Endometrial microvascular endothelial cells (primary cell): ENCODE data around the gene TWF2. TPM values are rescaled to one million over a fixed set of nuclear protein-coding genes. Genes with fewer than 3 reads are reported as not detected.

Experiments
- in situ Hi-C: cut with HindIII; loops from 2 replicates; pipeline ENCODE4 v1.10.0; 2017; ENCODE audit warnings: low sequenced_read_pairs, low pct_unique_long_range_greater_than_20kb; ENCODE audit errors: inconsistent ontology term
- total RNA-seq: library from RNA; depleted of rRNA; stranded (reverse); fragments of >200 nt; gene quantifications from one replicate; pipeline ENCODE4 v1.2.3, GENCODE V29; 2015; ENCODE audit errors: inconsistent ontology term

The TWF2 gene
- total RNA-seq, 1 donor from 2014 or later, result 185 TPM

DNA sequence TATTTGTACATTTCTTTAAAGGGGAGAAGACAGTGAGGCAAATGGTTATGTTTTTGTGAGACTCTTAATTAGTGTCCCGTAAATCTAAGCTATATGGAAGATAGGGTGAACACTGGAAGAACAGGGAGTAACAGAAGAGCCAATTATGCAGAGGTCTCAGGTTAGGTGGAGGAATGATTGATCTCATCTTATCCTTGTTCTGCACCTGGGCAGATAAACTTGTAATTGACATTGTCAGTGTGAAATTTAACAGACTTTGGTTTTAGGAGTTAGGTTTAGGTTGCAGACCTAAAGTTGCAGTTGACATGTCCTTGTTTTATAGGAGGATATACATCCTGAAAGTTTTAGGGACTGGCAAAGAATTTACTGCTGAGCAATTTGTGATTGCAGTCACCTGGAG lies 3.1 kb upstream of the TWF2 start:
- in situ Hi-C loops, result no loop called here

- in situ Hi-C loops, result no loop called here
These were observed 2.0 kb upstream of the TWF2 start for GRCh38 chr3:52240886-52241370.

- in situ Hi-C loops, result no loop called here
These were observed 1.3 kb upstream of the TWF2 start for GRCh38 chr3:52240059-52240885.

DNA sequence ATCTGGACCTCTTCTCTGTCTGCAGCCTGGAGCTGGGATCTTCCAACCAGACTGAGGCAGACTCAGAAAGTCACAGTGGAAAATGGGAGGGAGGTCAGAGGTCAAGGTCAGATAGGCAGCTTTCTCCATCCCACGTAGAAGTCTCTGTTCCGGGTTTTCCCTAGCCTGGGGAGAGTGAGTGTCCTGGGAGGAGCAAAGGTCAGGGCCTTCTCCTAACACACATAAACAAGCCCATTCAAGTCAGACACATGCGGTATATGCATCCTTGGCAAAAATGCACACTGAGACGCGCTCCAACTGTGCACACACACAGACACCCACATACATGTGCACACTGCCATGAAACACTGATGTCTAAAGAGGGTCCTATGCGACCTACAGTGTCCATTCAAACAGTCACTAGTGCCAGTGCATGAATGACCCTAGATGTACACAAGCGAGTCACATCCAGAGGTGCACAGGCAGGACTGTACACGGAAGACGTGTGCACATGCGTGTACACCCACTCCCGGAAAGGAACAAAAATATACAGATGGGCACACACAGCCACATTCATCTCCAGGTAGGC lies 681 bp downstream of the TWF2 start:
- in situ Hi-C loops, result no loop called here

GRCh38 chr3:52237657-52238172 lies 1.2 kb downstream of the TWF2 start:
- in situ Hi-C loops, result no loop called here

DNA sequence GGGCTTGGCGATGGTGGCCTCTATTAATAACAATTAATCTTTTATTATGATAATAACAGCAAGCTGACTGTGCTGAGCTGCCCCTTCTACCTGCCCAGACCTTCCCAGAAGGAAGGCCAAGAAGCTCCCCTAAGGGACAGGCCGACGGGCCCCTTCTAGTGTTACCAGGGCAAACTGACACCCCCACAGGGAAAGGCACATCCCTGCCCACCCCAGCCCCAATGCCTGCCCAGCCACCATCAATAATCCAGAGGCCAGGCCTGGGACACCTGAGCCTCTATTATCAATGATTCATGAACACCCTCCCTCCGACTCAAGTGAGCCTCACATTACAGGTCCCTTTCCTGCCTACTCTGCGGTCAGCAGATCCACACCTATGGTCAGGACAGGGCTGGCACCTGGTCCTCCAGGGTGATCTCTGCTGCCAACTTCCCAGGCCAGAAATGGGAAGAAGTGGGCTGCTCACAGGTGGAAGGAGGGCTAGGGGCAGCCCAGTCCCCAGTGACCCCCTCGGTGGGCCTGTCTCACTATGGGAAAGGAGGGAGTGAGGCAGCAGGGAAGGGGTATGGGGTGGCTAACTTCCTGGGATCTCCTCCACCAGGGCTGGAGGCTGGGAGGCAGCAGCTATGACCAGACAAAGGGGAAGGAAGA lies 1.8 kb downstream of the TWF2 start:
- in situ Hi-C loops, result no loop called here

DNA sequence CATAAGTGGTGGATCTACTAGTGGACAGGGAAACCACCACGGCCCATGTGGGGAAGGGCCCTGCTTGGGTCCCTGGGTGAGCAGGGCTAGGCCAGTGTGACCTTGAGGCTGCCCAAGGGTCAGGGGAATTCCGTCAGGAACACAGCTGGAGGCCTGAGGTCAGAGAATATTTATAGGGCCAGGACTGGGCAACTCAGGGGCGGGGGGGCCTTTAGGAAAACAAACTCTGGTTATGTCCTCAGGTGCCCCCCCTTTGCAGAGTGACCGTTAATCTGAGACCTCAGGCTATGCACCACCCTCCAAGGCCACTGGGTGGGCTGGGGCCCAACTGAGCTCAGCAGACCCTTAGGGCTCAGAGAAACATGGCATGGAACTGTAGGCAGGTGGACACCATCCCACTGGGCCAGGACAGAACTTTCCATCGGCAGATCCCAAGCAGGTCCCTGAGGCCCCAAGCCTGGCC lies 2.5 kb downstream of the TWF2 start:
- in situ Hi-C loops, result no loop called here

- in situ Hi-C loops, result no loop called here
These were observed 4.2 kb downstream of the TWF2 start for GRCh38 chr3:52234516-52235447.

DNA sequence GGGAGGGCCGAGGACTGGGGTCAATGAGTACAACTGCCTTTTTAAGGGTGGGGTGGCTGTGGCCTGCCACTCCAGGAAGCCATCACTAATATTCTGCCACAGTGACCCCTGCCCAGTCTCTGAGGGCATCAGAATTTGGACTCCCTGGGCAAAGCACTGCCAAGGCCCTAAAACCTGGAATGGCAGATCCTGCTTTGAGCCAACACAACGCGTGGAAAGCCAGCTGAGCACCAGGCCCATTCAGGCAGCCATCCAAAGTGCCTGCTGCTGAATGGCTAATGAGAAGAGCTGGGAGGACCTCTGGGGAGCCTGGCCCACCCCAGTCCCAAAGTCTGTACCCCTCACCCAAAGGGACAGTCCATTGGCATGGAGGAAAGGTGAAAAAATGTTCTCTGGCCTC lies 5.0 kb downstream of the TWF2 start:
- in situ Hi-C loops, result no loop called here

DNA sequence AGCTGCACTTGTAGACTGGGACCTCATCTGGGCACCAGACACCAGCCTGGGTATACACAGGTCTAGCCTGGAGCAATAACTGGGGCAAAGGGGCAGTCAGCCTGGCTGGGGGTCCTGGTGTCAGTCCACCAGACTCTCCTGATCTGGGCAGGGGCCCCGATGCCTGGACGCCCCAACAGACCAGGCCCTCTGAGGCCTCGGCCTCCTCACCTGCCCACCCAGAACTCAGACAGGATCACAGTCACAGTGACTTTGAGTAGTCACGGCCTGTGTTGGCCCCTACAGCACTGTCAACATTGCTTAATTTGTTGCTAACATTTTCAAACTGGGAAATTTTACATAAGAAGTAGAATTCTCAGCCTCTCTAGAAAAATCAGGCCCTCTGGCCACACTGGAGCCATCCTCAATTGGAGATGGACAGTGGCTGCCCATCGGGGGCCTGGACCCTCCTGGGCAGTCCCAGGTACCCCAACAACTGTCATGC lies 5.8 kb downstream of the TWF2 start:
- in situ Hi-C loops, result no loop called here

DNA sequence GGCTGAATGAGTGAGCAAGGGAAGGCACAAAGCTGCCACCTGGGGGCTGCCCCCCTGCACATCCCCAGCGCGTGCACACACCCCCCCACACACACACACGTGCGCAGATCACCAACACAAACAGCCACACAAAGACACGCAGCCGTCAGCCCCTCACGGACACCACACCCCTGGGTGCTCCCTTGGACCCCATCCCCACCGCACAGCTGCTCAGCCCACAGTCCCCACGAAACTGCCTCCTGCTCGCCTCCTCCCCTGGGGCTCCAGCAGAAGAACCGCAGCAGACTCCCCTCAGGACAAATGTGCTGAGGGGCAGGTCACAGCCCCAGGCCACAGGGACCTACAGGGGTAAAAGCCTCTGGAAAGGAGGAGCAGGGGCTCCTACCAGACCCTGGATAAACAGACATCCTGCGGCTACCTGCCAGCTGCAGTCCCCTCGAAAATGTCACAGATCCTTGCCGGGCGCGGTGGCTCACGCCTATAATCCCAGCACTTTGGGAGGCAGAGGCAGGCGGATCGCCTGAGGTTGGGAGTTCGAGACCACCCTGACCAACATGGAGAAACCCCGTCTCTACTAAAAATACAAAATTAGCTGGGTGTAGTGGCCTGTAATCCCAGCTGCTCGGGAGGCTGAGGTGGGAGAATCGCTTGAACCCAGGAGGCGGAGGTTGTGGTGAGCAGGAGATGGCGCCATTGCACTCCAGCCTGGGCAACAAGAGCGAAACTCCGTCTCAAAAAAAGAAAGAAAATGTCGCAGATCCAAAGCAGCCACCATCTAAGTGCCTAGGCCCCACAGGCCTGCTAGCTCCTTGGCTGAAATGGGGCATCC lies 6.5 kb downstream of the TWF2 start:
- in situ Hi-C loops, result no loop called here

- in situ Hi-C loops, result no loop called here
These were observed 7.3 kb downstream of the TWF2 start for GRCh38 chr3:52231502-52232278.

- in situ Hi-C loops, result no loop called here
These were observed 8.0 kb downstream of the TWF2 start for GRCh38 chr3:52230889-52231499.

- in situ Hi-C loops, result no loop called here
These were observed 8.5 kb downstream of the TWF2 start for GRCh38 chr3:52230461-52230860.

- in situ Hi-C loops, result no loop called here
These were observed 9.3 kb downstream of the TWF2 start for GRCh38 chr3:52229656-52230055.

GRCh38 chr3:52228751-52229291 lies 10.1 kb downstream of the TWF2 start:
- in situ Hi-C loops, result no loop called here
